Activated CD8-positive, alpha-beta memory T cell treated with anti-CD3 and anti-CD28 coated beads, Interleukin-2, amount 50 U/mL, for 4 hours (primary cell): Measurements from ENCODE around the gene DOCK4.

Source experiments
- DNase-seq: peaks from one replicate; pipeline ENCODE4 v3.0.0-alpha.2; 2020

The DOCK4 gene

GRCh38 chr7:111835066-111835465 lies 371.1 kb downstream of the DOCK4 start:
- no peak for DNase-seq

GRCh38 chr7:111834367-111834766 lies 371.8 kb downstream of the DOCK4 start:
- DNase-seq, result no peak

GRCh38 chr7:111833466-111833865 lies 372.7 kb downstream of the DOCK4 start:
- DNase-seq, result no peak

- DNase-seq, result no peak
Measured at GRCh38 chr7:111832174-111832573, 374.0 kb downstream of the DOCK4 start.

GRCh38 chr7:111829221-111829620 lies 377.0 kb downstream of the DOCK4 start:
- DNase-seq, result no peak

GRCh38 chr7:111827863-111828504 lies 378.2 kb downstream of the DOCK4 start:
- no peak for DNase-seq

- no peak for DNase-seq
Measured at GRCh38 chr7:111825046-111825445, 381.2 kb downstream of the DOCK4 start.

GRCh38 chr7:111823826-111824225 lies 382.4 kb downstream of the DOCK4 start:
- DNase-seq, result no peak

- DNase-seq, result no peak
Measured at GRCh38 chr7:111821046-111821445, 385.2 kb downstream of the DOCK4 start.

- no peak for DNase-seq
Measured at GRCh38 chr7:111820621-111821020, 385.6 kb downstream of the DOCK4 start.

GRCh38 chr7:111820121-111820520 lies 386.1 kb downstream of the DOCK4 start:
- DNase-seq, result no peak

GRCh38 chr7:111815354-111815753 lies 390.8 kb downstream of the DOCK4 start:
- DNase-seq, result no peak

GRCh38 chr7:111813306-111813705 lies 392.9 kb downstream of the DOCK4 start:
- DNase-seq, result no peak

- DNase-seq, result no peak
Measured at GRCh38 chr7:111806232-111806631, 400.0 kb downstream of the DOCK4 start.

- DNase-seq, result no peak
Measured at GRCh38 chr7:111803015-111803758, 403.0 kb downstream of the DOCK4 start.

- no peak for DNase-seq
Measured at GRCh38 chr7:111802194-111802772, 403.9 kb downstream of the DOCK4 start.

GRCh38 chr7:111801277-111801676 lies 404.9 kb downstream of the DOCK4 start:
- no peak for DNase-seq

GRCh38 chr7:111796671-111797070 lies 409.5 kb downstream of the DOCK4 start:
- no peak for DNase-seq

GRCh38 chr7:111789870-111790269 lies 416.3 kb downstream of the DOCK4 start:
- DNase-seq, result no peak

GRCh38 chr7:111789048-111789320 lies 417.2 kb downstream of the DOCK4 start:
- no peak for DNase-seq

- no peak for DNase-seq
Measured at GRCh38 chr7:111788286-111789047, 417.7 kb downstream of the DOCK4 start.

- no peak for DNase-seq
Measured at GRCh38 chr7:111787741-111788140, 418.5 kb downstream of the DOCK4 start.

GRCh38 chr7:111787099-111787498 lies 419.1 kb downstream of the DOCK4 start:
- DNase-seq, result no peak

- no peak for DNase-seq
Measured at GRCh38 chr7:111785076-111785475, 421.1 kb downstream of the DOCK4 start.
